GM19397 (cell line): ENCODE results near the gene ANKHD1.

Experiments used
- ATAC-seq: cut with Tn5 transposase; IDR thresholded peaks from one replicate; pipeline ENCODE4 v1.9.1; 2021; ENCODE audit warnings: mild to moderate bottlenecking, moderate library complexity; ENCODE audit not compliant: unreplicated experiment

ANKHD1 gene, protein sequence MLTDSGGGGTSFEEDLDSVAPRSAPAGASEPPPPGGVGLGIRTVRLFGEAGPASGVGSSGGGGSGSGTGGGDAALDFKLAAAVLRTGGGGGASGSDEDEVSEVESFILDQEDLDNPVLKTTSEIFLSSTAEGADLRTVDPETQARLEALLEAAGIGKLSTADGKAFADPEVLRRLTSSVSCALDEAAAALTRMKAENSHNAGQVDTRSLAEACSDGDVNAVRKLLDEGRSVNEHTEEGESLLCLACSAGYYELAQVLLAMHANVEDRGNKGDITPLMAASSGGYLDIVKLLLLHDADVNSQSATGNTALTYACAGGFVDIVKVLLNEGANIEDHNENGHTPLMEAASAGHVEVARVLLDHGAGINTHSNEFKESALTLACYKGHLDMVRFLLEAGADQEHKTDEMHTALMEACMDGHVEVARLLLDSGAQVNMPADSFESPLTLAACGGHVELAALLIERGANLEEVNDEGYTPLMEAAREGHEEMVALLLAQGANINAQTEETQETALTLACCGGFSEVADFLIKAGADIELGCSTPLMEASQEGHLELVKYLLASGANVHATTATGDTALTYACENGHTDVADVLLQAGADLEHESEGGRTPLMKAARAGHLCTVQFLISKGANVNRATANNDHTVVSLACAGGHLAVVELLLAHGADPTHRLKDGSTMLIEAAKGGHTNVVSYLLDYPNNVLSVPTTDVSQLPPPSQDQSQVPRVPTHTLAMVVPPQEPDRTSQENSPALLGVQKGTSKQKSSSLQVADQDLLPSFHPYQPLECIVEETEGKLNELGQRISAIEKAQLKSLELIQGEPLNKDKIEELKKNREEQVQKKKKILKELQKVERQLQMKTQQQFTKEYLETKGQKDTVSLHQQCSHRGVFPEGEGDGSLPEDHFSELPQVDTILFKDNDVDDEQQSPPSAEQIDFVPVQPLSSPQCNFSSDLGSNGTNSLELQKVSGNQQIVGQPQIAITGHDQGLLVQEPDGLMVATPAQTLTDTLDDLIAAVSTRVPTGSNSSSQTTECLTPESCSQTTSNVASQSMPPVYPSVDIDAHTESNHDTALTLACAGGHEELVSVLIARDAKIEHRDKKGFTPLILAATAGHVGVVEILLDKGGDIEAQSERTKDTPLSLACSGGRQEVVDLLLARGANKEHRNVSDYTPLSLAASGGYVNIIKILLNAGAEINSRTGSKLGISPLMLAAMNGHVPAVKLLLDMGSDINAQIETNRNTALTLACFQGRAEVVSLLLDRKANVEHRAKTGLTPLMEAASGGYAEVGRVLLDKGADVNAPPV (N-terminal part only)

DNA sequence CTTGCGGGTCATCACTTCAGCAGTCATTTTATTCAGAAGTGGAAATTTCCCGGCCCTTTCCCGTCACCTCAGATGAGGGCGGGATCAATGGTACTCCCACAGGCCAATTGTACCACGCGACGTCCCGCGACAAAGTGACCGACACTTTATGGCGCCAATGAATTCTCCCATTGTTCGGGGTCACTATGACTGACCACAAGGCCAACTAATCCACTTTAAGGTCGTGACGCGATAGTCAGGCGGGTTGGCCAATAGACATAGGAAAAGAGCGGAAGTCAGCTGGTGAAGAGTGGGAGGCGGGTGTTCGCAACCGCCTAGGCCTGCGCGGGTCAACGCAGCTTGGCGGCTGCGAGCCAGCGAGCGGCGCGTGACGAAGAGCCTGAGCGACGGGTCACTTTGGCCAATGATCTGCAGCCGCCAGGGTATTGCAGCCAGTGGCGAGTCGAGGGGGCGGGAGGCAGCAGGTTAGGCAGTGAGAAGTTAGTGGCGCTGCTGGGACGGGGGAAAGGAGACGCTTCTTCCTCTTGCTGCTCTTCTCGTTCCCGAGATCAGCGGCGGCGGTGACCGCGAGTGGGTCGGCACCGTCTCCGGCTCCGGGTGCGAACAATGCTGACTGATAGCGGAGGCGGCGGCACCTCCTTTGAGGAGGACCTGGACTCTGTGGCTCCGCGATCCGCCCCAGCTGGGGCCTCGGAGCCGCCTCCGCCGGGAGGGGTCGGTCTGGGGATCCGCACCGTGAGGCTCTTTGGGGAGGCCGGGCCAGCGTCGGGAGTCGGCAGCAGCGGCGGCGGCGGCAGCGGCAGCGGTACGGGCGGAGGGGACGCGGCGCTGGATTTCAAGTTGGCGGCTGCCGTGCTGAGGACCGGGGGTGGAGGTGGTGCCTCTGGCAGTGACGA lies at the start of gene ANKHD1:
Gene ANKHD1 (plus strand): TSS at position 472 of the 896 bp plus-strand sequence. CDS start 135 bp downstream, at position 607.
- peak; percentile 85 for ATAC-seq

DNA sequence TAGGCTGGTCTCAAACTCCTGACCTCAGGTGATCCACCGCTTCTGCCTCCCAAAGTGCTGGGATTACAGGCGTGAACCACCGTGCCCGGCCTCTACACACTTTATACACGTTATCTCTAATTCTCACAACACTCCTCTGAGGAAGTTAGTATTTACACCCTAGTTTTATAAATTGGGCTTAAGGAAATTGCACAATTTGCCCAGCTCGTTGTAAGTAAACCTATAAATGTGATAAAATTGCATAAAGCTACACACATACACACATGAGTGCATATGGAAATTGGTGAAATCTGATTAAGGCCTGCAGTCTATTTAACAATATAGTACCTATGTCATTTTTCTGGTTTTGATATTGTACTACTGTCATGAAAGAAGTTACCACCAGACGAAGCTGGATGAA lies 46.1 kb upstream of the ANKHD1 start:
- ATAC-seq, result no peak

DNA sequence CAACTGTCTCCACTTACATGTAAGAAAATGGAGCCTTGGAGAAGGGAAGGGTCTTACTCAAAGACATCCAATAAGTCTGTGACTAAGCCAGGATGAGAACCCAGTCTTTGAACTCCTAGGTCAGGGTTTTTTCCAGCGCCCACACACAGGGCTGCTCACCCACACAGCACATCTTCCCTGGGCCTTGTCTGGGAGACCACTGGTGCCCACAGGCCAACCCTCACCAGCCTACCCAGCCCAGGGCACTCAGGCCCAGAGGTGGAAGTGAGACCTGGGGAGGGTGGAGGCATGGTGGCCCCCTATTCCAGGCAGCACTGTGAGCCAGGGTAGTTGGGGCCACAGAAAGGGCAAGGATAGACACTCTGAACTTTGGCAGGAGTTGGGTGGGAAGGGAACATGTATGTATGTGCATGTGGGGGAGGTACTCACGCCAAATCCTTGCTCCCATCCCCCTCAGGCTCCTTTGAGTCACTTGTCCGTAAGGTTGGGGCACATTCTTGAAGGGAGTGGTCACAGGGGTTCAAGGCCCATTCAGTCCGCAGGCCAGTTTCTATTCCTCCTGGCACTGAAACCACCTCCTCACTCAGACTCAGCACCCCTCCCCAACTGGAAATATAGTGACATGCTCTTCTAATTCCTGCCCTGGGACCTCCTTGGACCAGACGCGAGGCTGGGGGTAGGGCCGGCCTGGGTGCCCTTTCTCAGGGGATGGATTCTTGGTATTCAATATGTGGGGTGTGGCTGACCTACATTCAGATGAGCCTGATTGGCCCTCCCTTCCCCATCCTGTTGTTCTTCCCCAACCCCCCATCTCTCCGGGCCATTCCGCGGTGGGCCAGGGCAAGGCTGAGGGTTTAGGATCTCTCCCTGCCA lies 44.5 kb upstream of the ANKHD1 start:
- ATAC-seq, result peak; percentile 18

DNA sequence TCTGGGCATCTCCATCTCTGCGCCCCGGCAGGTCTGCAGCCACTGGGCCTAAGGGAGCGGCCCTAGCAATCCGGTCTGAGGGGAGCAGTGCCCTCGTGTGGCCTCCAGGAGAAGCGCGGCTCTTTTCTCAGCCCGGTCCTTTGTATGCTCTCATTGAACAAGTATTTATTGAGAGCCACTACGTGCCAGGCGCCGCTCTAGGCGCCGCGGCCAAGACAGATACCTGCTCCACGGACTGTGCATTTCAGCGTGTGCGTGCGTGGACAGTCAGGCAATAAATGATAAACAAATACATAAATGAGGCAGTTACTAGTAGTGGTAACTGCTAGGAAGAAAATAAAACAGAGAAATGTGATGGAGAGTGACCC lies 43.9 kb upstream of the ANKHD1 start:
- ATAC-seq, result peak; percentile 97

DNA sequence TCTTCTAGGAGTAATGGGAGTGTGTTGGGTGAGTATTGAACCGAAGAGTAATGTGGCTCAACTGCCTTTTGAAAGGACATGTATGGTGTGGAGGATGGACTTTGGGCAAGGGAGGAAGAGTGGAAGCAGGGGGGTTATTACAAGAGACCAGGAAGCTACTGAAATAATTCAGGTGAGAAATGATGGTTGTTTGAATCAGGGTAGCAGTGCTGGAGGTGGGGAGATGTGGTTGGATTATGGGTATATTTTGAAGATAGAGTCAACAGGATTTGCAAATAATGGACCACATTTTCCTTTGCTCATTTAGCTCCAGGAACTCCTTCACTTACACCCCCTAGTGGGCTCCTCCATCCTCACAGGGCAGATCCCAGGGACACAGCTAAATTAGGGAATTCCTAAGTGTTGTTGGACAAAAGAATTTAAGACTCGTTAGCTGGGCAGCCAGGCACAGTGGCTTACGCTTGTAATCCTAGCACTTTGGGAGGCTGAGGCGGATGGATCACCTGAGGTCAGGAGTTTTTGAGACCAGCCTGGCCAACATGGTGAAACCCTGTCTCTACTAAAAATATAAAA lies 42.8 kb upstream of the ANKHD1 start:
- no peak for ATAC-seq

DNA sequence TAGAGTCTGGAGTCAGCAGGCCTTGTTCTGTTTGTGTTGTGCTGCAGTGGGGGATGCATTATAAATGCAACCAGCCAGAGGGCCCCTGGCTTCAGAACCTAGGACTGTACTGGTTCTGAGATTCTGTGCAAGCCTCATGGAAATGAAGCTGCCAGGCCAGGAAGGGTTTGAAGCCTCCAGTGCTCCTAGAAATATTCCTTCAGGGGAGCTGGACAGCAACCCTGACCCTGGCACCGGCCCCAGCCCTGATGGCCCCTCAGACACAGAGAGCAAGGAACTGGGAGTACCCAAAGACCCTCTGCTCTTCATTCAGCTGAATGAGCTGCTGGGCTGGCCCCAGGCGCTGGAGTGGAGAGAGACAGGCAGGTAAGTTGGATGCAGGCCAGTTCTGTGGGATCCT lies 41.5 kb upstream of the ANKHD1 start, which contains the start of gene SLC4A9:
Gene SLC4A9 (plus strand): TSS at position 94 of the 400 bp plus-strand sequence. CDS start 43 bp downstream, at position 137.
- no peak for ATAC-seq

DNA sequence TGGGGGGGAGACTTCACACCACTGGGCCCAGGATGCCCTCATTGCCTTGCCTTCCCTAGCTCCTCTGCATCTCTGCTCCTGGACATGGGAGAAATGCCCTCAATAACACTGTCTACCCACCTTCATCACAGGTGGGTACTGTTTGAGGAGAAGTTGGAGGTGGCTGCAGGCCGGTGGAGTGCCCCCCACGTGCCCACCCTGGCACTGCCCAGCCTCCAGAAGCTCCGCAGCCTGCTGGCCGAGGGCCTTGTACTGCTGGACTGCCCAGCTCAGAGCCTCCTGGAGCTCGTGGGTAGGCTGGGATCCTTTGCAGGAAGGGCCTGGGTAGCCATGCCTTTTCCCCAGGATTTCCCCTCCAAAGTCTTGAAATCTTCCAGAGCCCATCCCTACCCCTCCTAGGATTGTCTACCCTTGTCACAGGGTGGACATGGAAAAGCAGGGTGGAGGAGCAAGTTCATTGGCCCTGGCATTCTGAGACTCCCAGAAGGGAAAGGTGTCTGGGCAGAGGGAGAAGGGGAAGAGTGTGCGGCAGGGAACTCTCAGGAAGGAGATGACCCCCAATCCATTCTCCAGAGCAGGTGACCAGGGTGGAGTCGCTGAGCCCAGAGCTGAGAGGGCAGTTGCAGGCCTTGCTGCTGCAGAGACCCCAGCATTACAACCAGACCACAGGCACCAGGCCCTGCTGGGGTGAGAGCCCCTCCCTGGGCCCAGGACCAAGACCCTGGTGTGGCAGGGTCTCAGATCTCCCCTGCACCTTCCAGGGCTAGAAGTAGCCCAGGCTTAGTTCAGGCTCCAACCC lies 40.8 kb upstream of the ANKHD1 start:
- no peak for ATAC-seq

DNA sequence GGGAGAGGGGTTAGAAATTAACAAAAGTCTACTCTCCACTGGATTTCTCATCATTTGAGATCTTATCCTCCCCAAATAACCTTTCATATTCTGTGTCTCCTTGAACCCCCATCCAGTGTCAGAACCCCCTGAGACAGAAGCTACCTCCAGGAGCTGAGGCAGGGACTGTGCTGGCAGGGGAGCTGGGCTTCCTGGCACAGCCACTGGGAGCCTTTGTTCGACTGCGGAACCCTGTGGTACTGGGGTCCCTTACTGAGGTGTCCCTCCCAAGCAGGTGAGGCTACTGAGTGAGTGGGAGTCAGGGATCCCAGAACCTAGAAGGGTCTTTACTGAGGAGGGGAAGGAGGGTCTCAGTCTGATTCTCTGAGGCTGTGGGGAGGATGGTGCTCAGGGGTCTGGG lies 39.7 kb upstream of the ANKHD1 start:
- ATAC-seq, result no peak

DNA sequence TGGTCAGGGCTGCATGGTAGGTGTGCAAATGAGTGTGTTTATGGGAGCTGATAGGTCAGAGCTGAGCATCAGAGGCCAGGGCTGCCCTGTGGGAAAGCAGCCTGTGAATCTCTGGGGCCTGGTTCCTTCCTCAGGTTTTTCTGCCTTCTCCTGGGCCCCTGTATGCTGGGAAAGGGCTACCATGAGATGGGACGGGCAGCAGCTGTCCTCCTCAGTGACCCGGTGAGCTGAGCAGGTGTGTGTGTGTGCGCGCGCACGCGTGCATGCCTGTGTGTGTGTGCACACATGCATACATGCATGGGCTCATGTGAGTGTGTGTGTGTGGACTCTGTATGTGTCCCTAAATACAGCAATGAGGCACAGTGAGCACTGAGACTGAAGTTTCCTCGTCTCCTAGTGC lies 39.3 kb upstream of the ANKHD1 start:
- ATAC-seq, result no peak

DNA sequence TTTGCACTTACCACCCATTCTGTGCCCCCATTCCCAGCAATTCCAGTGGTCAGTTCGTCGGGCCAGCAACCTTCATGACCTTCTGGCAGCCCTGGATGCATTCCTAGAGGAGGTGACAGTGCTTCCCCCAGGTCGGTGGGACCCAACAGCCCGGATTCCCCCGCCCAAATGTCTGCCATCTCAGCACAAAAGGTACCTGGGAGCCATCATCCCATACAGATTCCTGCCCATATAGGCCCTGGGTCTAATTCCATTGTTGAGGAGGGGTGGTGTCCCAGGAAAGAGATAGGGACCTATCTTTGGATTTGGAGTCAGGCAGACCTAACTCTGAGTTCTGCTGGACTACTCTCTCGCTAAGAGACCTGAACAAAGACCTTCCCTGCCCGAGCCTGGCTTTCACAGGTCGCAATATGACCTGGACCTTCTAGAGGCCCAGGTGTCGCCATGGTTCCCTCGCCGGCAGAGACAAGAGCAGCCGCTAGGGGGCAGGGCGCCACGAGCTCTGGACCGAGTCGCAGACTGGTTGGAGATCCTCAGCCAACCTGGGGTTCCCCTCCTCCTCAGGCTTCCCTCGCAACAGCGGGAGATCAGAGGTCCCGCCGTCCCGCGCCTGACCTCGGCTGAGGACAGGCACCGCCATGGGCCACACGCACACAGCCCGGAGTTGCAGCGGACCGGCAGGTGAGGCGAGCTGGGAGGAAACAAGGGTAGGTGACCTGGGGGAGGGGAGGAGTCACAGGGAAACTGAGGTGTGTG lies 38.6 kb upstream of the ANKHD1 start:
- peak; percentile 86 for ATAC-seq

DNA sequence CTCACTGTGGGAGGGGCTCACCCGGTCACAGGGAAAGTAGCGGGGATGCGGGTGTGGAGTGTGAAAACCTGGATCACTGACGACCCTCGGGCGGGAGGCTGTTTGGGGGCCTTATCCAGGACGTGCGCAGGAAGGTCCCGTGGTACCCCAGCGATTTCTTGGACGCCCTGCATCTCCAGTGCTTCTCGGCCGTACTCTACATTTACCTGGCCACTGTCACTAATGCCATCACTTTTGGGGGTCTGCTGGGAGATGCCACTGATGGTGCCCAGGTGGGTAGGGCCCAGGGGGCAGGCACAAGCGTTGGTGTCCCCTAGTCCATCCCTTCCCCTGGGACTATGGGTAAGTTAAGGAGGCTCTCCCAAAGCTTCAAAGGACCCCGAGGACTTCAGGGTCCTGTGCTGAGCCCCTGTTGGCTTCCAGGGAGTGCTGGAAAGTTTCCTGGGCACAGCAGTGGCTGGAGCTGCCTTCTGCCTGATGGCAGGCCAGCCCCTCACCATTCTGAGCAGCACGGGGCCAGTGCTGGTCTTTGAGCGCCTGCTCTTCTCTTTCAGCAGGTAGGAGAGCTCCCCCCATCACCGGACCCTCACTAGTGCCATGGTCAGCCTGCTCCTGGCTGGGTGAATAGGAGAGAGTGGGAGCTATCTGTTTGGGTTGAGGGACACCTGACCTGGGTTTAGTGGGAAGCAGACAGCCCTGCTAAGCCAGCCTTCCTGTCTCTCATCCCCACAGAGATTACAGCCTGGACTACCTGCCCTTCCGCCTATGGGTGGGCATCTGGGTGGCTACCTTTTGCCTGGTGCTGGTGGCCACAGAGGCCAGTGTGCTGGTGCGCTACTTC lies 37.8 kb upstream of the ANKHD1 start:
- no peak for ATAC-seq

DNA sequence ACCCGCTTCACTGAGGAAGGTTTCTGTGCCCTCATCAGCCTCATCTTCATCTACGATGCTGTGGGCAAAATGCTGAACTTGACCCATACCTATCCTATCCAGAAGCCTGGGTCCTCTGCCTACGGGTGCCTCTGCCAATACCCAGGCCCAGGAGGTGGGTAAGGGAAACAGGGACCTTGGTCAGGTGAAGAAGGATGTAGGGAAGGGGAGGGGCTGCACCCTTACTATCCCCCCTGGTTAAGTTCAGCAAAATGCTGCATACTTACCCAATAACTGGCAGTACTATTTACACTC lies 37.2 kb upstream of the ANKHD1 start:
- no peak for ATAC-seq

DNA sequence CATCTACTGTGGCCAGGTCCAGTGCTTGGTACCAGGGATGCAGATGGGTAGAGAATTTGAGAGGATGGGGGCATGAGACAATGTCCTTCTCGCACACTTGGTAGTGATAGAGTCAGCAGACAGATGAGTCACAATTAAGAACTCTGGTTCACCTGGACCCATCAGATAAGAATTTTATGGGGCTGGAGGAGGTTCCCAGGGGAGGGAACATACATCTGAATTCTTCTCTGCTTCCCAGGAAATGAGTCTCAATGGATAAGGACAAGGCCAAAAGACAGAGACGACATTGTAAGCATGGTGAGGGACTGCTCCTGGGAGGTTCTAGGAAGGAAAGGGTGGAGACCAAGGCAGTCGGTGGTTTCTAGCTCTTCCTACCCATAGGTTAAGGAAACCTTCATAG lies 36.4 kb upstream of the ANKHD1 start:
- ATAC-seq, result no peak

DNA sequence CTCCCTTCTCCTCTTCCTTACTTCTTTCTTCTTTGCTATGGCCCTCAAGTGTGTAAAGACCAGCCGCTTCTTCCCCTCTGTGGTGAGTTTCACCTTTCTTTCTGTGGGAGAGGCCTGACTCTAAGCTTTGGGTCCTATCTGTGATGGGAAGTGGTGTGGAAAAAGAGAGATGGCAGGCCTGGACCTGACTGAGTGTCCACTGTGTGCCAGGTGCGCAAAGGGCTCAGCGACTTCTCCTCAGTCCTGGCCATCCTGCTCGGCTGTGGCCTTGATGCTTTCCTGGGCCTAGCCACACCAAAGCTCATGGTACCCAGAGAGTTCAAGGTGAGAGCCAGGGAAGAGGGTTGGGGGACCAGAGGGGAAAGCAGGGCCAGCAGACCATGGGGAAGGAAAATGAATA lies 35.7 kb upstream of the ANKHD1 start:
- no peak for ATAC-seq

DNA sequence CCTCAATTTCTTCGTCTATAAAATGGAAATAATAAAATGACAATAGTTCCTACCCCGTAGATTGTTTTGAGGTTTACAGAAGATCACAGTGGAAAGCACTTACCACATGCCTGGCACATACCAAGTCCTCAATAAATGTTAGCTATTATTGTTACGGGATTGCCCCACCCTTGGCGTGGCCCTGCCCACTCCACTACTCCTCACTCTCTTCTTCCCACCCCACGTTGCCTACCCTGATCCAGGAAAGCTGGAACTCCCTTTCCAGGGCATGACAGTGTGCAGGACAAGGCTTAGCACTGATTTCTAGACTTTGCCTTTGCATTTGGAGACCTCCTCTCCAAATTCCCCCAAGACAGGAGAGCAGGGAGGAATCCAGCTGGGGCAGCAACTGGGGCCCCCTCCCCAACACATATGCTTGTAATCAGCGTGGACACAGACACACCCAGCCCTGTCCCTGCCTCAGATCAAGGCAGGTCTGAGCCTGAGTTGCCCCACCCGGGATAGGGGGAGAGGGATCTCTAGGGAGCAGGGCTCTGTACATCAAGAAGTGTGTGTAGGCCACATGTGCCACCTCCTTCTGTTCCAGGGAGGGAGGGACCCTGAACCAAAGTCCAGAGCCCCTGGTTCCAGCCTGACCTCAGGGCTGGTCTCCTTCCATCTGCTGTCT lies 34.9 kb upstream of the ANKHD1 start:
- ATAC-seq, result no peak
